T-helper 2 cell treated with Interferon-gamma antibody and Interleukin-4, amounts not matched to agents 5 μg/mL and 100 μg/mL, for 36 hours (primary cell): ENCODE data around the gene TEAD4.

ENCODE experiments used
- DNase-seq: peaks from one replicate; pipeline ENCODE4 v3.0.0; 2021; ENCODE audit warnings: low spot score
- H3K27ac Mint-ChIP-seq: one replicate; pipeline ENCODE4 v1.8.0; 2021; ENCODE audit warnings: mild to moderate bottlenecking, mixed read lengths
- H3K27me3 Mint-ChIP-seq: one replicate; pipeline ENCODE4 v1.8.0; 2021; ENCODE audit warnings: low read depth, mixed read lengths
- H3K36me3 Mint-ChIP-seq: one replicate; pipeline ENCODE4 v1.8.0; 2021; ENCODE audit warnings: low read depth, mixed read lengths
- H3K4me1 Mint-ChIP-seq: one replicate; pipeline ENCODE4 v1.8.0; 2021; ENCODE audit warnings: low read depth, mixed read lengths
- H3K4me3 Mint-ChIP-seq: one replicate; pipeline ENCODE4 v1.8.0; 2022; ENCODE audit warnings: mild to moderate bottlenecking, moderate library complexity, mixed read lengths
- H3K9me3 Mint-ChIP-seq: one replicate; pipeline ENCODE4 v1.8.0; 2021; ENCODE audit warnings: mixed read lengths

TEAD4 gene

DNA sequence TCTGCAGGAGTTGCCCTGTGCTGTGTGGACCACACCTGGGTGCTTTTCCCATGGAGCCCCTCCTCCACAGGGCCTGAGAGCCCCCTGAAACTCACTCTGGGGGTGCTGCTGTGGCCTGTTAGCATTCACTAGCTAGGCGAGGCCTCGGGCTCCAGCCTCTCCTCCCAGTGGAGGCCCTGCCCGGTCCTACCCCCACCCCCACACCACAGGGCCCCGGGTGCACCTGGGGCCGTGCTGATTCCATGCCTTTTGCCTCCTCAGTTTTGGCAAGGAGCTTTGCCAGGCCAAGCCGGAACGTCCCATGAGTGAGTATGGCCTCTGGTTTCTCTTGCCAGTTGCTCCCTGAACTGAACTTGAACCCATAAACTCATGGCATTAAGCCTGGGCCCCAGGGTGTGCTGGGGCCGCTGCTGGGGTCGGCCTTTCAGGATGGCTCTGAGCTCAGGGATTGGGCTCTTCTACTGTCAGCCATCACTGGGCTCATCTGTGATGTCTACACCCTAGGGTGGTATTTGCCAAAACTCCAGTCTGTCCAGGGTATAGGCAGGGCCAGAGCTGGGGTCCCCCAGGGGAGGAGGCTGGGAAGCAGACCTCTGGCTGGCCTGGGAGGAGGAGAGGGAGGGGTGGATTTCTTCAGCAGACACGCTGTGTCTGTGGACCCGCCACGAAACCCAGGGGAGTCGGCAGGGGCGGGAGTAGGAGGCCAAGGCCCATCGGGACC lies 59.2 kb downstream of the TEAD4 start:
- H3K36me3 Mint-ChIP-seq: no peaks in the 10 kb centered on the region
- peaks cover 8% of the 10 kb centered on the region for H3K4me1 Mint-ChIP-seq
- H3K27me3 Mint-ChIP-seq: no peaks in the 10 kb centered on the region
- H3K27ac Mint-ChIP-seq: no peak overlapping the region
- no peaks in the 10 kb centered on the region for H3K9me3 Mint-ChIP-seq
- H3K4me3 Mint-ChIP-seq: no peak overlapping the region
- no peak for DNase-seq

DNA sequence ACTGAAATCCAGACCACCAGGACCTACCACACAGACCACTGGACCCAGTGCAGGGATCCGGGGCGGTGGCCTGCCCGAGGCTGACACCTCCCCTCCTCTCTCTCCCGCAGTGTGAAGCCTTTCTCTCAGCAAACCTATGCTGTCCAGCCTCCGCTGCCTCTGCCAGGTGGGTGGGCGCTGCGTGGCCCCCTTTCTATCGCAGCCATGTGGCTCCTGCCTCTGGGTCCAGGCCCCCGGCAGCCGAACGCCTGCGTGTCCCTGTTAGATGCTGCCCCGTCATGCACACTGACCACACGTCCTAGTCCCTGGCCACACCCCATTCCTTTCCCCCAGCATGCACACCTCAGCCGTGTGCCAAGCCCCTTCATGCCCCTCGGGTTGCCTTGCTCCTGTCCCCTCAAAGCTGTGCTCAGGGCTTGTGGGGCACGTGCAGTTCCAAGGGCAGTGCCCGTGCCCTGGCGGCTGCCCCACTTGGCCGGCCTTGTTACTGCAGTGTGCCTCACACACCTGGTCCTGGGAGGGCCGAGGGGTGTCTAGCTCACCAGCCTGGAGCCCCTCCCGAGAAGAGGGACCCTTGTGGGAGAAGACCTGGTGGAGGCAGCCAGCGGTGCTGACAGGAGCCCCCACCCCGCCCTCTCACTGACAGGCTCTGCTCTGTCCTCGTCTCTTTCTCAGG lies 59.9 kb downstream of the TEAD4 start:
- no peaks in the 10 kb centered on the region for H3K36me3 Mint-ChIP-seq
- H3K27ac Mint-ChIP-seq: no peak overlapping the region
- no peak for DNase-seq
- no peak overlapping the region for H3K4me3 Mint-ChIP-seq
- no peaks in the 10 kb centered on the region for H3K27me3 Mint-ChIP-seq
- H3K9me3 Mint-ChIP-seq: no peaks in the 10 kb centered on the region
- H3K4me1 Mint-ChIP-seq: peaks cover 8% of the 10 kb centered on the region

DNA sequence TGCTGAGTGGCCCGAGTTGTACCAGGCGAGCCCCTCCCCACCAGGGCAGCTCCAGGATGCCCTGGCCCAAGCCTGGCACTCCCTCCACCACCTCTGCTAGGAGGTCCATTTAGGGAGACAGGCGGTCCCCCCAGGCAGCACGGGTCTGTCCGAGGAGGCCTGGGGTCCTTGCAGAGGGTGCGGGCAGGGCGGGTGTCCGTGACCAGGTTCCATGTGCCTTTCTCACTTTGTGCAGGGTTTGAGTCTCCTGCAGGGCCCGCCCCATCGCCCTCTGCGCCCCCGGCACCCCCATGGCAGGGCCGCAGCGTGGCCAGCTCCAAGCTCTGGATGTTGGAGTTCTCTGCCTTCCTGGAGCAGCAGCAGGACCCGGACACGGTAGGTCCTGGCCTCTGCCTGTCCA lies 61.2 kb downstream of the TEAD4 start:
- Mint-ChIP-seq H3K27ac (no peak overlapping the region), H3K9me3 (no peaks in the 10 kb centered on the region), H3K4me3 (no peak overlapping the region), H3K36me3 (no peaks in the 10 kb centered on the region), H3K27me3 (no peaks in the 10 kb centered on the region), H3K4me1 (no peaks in the 10 kb centered on the region)
- DNase-seq: no peak

DNA sequence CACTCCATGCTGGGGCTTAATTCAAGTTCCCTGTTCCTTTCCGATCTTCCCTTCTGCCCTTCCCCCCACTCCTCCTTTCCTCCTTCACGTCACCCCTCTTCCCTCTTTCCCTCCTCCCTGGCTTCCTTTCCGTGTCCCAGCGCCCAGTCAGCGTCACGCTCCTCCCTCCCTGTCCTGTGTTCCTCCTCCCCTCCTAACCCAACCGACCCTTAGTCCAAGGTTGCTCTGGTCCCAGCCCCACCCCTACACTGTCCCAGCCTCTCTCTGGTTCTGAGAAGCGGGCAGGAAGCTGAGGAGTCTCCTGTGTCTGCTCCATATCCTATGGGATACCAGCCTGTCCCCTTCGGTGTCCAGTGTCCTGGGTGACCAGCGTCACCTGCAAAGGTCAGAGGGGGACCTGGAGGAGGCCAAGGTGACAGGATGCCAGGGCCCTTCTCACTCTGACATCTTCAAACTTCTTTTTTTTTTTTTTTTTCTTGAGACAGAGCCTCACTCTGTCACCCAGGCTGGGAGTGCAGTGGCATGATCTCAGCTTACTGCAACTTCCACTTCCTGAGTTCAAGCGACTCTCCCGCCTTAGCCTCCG lies 61.7 kb downstream of the TEAD4 start:
- DNase-seq: no peak
- Mint-ChIP-seq H3K9me3 (no peaks in the 10 kb centered on the region), H3K4me1 (no peaks in the 10 kb centered on the region), H3K27me3 (no peaks in the 10 kb centered on the region), H3K27ac (no peak overlapping the region), H3K36me3 (no peaks in the 10 kb centered on the region), H3K4me3 (no peak overlapping the region)

DNA sequence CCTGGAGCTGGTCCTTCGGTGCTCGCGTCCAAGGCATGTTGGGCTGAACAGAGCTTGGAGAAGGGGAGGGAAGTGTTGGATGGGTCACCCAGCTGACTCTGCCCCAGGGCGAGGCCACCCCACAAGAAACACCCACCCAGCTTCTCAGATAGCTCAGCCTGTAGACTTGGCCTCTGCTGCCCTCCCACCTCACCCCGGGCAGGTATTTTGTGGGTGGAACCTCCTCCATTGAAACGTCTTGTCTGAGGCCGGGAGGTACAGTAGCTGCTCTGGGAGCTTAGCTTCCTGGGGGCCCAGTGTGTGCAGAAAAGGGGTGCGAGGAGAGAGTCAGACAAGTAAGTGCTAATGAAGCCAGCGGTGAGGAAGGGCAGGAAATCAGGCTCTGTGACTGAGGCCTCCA lies 63.2 kb downstream of the TEAD4 start:
- Mint-ChIP-seq H3K27ac (no peak overlapping the region), H3K4me1 (no peaks in the 10 kb centered on the region)

DNA sequence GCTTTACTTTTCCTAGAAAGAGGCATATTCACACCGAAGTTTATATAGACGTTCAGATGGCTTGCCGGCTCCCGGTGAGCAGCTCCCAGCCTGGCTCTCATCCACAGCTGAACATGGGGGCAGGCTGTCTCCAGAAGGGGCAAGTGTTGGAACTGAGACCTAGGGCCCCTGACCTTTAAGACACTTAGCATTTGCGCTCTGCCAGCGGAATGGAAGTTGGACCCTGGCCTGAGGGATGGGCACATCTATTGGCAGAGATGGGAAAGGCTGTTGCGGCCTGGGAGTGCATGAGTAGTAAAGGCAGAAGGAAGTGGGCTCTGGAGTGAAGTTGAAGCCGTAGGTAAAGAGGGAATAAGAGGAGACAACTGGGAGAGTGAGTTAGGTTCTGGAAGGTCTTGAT lies 63.8 kb downstream of the TEAD4 start:
- Mint-ChIP-seq H3K4me3 (no peak overlapping the region), H3K27me3 (no peaks in the 10 kb centered on the region), H3K4me1 (no peaks in the 10 kb centered on the region), H3K27ac (no peak overlapping the region), H3K9me3 (no peaks in the 10 kb centered on the region), H3K36me3 (no peaks in the 10 kb centered on the region)
- DNase-seq: no peak

More for the DNA sequence above, 63.2 kb downstream of the TEAD4 start:
- no peaks in the 10 kb centered on the region for H3K9me3 Mint-ChIP-seq
- no peaks in the 10 kb centered on the region for H3K27me3 Mint-ChIP-seq
- H3K36me3 Mint-ChIP-seq: no peaks in the 10 kb centered on the region
- H3K4me3 Mint-ChIP-seq: no peak overlapping the region
- DNase-seq: no peak

DNA sequence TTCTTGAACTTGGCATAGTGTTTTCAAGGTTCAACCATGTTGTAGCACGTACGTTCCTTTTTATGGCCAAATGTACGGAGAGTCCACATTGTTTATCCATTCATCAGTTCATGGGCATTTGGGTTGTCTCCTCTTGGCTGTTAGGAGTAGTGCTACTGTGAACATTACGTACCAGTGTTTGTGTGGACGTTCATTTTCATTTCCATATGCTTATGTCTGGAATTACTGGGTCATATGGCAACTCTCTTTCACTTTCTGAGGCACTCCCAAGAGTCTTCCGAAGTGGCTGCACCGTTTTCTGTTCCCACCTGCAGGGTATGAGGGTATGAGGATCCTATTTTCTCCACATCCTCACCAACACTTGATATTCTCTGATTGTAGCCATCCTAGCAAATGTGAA lies 68.9 kb downstream of the TEAD4 start:
- H3K27me3 Mint-ChIP-seq: no peaks in the 10 kb centered on the region
- H3K36me3 Mint-ChIP-seq: no peaks in the 10 kb centered on the region
- DNase-seq: no peak
- no peak overlapping the region for H3K27ac Mint-ChIP-seq
- H3K9me3 Mint-ChIP-seq: no peaks in the 10 kb centered on the region
- H3K4me3 Mint-ChIP-seq: no peak overlapping the region
- H3K4me1 Mint-ChIP-seq: no peaks in the 10 kb centered on the region

DNA sequence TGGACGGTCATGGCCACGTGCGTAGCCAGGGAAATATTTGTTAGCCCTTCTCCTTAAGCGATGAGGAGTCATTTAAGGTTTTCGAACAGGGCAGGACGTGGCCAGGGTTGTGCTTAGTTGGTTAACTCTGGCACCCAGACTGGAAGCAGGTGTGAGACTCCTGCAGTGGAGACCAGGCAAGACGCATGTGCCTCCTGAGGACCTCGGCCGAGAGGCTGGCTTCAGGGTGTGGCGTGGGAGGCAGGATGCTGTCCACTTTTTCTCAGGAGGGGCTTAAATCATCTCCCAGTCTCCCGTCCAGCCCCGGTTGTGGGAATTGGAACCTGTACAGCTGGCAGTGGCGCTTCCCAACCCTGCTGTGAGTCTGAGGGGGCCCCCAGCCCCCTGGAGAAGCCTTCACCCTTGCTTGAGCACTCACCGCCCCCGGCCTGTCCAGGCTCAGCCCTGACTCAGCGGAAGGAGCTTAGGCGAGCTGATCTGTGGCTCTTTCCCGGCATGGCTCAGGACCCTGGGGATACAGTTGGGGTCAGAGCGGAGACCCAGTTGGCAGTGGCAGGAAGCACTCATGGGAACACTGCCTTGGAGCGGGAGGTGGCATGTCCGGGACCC lies 71.7 kb downstream of the TEAD4 start:
- H3K36me3 Mint-ChIP-seq: no peaks in the 10 kb centered on the region
- no peak overlapping the region for H3K27ac Mint-ChIP-seq
- no peaks in the 10 kb centered on the region for H3K4me1 Mint-ChIP-seq
- DNase-seq: no peak
- H3K9me3 Mint-ChIP-seq: no peaks in the 10 kb centered on the region
- no peaks in the 10 kb centered on the region for H3K27me3 Mint-ChIP-seq
- no peak overlapping the region for H3K4me3 Mint-ChIP-seq

DNA sequence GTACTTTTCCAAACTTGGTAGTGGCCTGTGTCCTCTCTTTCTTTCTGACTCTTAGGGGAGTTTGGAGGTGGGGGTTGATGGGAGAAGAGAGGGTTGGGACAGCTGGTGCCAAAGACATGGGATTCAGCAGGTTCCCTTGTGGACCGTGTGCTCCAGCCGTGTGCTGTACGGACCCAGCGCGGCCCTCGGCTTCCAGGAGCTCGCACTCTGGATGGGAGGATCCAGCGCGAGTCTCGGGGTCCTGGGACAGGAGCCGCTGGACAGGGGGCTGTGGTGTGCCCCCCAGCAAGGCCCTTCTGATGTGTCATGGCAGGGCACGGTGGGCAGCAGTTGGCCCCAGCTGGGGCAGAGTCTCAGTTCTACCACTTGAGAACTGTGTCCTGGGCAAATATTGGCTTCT lies 73.0 kb downstream of the TEAD4 start:
- Mint-ChIP-seq H3K9me3 (no peaks in the 10 kb centered on the region), H3K4me3 (no peak overlapping the region), H3K27me3 (no peaks in the 10 kb centered on the region), H3K27ac (no peak overlapping the region), H3K36me3 (no peaks in the 10 kb centered on the region), H3K4me1 (no peaks in the 10 kb centered on the region)
- no peak for DNase-seq

DNA sequence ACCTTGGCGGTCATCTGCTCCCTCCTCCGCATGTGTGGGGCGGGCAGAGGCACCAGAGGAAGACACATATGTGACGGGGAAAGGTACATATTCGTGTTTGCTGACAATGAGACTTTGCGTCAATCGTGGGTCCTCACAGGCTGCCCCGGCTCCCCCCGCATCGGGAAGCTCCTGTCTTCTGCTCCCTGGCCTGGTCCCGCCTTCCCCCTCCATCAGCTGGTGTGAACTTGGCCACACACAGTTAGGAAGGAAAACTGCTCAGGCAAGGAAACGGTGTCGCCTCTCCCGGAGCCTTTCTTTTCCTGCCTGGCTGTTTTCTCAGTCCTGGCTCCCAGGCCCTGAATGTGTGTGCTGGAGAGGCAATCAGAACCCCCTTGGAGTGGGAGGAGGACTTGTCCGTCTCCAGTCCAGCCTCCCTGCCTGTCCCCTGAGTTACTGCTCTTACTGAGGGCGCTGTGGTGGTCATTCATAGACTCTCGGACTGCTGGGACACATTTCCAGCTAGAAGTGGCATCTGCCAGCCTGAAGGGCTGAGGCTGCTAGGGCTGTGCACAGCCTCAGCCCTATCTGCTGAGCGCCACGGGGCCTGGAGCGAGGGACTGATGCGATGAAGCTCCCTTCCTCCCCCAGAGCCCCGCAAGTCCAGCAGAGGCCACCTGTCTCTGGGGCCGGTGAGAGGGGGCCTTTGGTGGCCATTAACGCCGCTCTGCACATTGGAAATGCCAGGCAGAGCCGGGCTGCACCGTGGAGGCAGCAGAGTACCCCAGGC lies 73.8 kb downstream of the TEAD4 start:
- Mint-ChIP-seq H3K27me3 (no peaks in the 10 kb centered on the region), H3K36me3 (no peaks in the 10 kb centered on the region), H3K4me3 (no peak overlapping the region), H3K4me1 (no peaks in the 10 kb centered on the region), H3K9me3 (no peaks in the 10 kb centered on the region), H3K27ac (no peak overlapping the region)
- no peak for DNase-seq

DNA sequence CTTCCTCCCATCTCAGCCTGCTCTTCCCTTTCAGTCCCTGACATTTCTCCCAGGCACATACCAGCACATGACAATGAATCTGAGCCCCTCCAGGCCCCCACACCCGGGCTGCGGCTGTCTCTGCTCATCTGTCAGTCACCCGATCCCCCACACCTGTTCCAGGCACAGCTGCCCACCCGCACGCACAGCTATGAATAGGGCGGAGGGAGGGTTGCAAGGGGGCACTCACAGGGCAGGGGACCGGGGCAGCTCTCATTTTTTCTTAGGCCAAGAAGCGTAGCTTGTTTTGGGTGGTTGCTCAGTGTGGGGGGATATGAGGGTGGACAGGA lies 74.3 kb downstream of the TEAD4 start:
- Mint-ChIP-seq H3K9me3 (no peaks in the 10 kb centered on the region), H3K36me3 (no peaks in the 10 kb centered on the region), H3K4me1 (no peaks in the 10 kb centered on the region), H3K27me3 (no peaks in the 10 kb centered on the region), H3K27ac (no peak overlapping the region), H3K4me3 (no peak overlapping the region)
- no peak for DNase-seq

DNA sequence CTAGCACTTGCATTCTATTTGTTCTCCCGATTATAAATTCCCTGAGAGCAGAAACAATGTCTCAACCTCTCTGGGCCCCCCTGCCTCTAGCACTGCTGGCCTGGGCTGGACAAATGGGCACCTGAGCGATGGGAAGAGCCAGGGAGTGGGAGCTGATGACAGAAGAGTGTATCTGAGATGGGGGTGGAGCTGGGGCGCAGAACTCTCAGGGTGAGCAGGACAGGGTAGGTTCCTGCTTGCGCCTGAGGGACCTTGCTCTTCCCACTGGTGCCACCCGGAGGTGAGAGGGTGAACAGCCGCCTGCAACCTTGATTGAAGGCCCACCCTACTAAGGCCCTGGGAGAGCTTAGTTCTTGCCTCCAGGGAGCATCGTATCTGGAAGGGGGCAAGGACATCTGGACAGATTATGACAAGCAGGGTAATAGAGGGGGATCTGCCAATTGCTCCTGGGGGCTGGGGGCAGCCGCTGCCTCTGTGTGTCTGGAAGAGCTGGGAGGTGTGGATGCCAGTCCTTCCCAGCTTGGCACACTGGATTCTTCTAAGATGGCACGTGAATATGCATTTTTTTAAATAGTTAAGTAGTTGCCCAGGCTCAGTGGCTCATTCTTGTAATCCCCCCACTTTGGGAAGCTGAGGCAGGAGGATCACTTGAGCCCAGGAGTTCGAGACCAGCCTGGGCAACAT lies 75.0 kb downstream of the TEAD4 start:
- no peaks in the 10 kb centered on the region for H3K9me3 Mint-ChIP-seq
- H3K36me3 Mint-ChIP-seq: no peaks in the 10 kb centered on the region
- H3K4me3 Mint-ChIP-seq: no peak overlapping the region
- peak; percentile 13 for DNase-seq
- H3K27me3 Mint-ChIP-seq: no peaks in the 10 kb centered on the region
- no peak overlapping the region for H3K27ac Mint-ChIP-seq
- no peaks in the 10 kb centered on the region for H3K4me1 Mint-ChIP-seq

DNA sequence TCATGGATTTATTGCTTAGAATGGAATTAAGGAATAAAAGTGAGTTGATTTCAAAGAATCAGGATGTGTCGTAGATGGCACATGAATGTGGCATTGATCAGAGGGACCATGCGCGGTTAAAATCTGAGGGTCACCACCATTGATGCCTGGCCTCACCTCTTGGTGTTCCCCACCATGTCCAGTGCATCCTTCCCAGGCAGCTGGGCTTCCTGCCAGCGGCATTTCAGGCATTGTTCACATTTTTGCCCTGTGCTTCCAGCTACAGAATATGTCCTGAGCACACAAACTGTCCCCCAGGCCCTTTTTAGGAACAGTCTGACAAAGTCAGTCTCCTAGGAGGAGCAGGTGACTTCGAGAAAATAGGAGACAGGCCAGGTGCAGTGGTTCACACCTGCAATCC lies 76.0 kb downstream of the TEAD4 start:
- DNase-seq: no peak
- Mint-ChIP-seq H3K4me1 (no peaks in the 10 kb centered on the region), H3K27ac (no peak overlapping the region), H3K9me3 (no peaks in the 10 kb centered on the region), H3K27me3 (no peaks in the 10 kb centered on the region), H3K4me3 (no peak overlapping the region), H3K36me3 (no peaks in the 10 kb centered on the region)
